AG04449 (cell line): ENCODE results near the gene DYNC1H1.

Source experiments
- CTCF ChIA-PET: fragments of 350-600 bp; formaldehyde crosslinking; extraction: SDS; loops from one replicate; lab custom pipeline; 2021; ENCODE audit warnings: antibody characterized with exemption; lab: Yijun Ruan, JAX
- POLR2A ChIA-PET: fragments of 400-600, 350-600 bp; formaldehyde crosslinking; extraction: SDS; loops from one replicate; lab custom pipeline; 2020; ENCODE audit warnings: antibody characterized with exemption, inconsistent platforms; lab: Yijun Ruan, JAX
- DNase-seq: peaks from one replicate; pipeline ENCODE4 v3.0.0-alpha.2; 2010; ENCODE audit warnings: low read depth, low spot score
- H3K4me3 ChIP-seq: 2 replicates; pipeline ENCODE4 v1.5.1; 2011; ENCODE audit warnings: low read depth, mild to moderate bottlenecking, control low read depth, low read length
- CTCF ChIP-seq: IDR thresholded peaks from one replicate; pipeline ENCODE4 v1.5.1; 2011; ENCODE audit warnings: mild to moderate bottlenecking, moderate library complexity, low read length, control low read depth, inconsistent platforms; ENCODE audit not compliant: insufficient read depth; ENCODE audit errors: missing control alignments

Gene DYNC1H1

GRCh38 chr14:102013669-102014200, 49.4 kb downstream of the DYNC1H1 start:
- TF ChIP-seq CTCF: no peak
- ChIA-PET POLR2A (no interaction called here), CTCF (no interaction called here)
- H3K4me3 ChIP-seq: no peak overlapping the region
- DNase-seq: no peak

GRCh38 chr14:102015045-102015685, 50.8 kb downstream of the DYNC1H1 start:
- ChIA-PET CTCF (interaction anchor here (0.9 kb wide), 1 partner anchor 54 kb away, joined by 3 read pairs; no protein-coding TSS in a partner anchor), POLR2A (no interaction called here)
- no peak for TF ChIP-seq CTCF
- DNase-seq: no peak
- H3K4me3 ChIP-seq: no peak overlapping the region

DNA sequence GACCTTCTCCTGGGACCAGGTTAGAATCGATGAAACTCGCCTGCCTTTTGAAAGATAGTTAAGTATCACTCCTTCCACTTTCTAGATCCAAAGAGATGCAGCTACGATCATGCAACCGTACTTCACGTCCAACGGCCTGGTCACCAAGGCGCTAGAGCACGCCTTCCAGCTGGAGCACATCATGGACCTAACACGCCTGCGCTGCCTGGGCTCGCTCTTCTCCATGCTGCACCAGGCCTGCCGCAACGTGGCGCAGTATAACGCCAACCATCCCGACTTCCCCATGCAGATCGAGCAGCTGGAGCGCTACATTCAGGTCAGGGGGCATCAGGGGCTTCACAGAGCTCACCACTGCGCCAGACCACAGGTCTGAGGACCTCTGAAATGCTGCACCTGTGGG, 51.4 kb downstream of the DYNC1H1 start:
- ChIA-PET POLR2A (interaction anchor here (0.8 kb wide), 1 partner anchor 13 kb away, joined by 3 read pairs; no protein-coding TSS in a partner anchor), CTCF (interaction anchor here (0.9 kb wide), 1 partner anchor 54 kb away, joined by 3 read pairs; no protein-coding TSS in a partner anchor)
- TF ChIP-seq CTCF: no peak
- no peak for DNase-seq
- H3K4me3 ChIP-seq: no peak overlapping the region

- TF ChIP-seq CTCF: no peak
- ChIA-PET POLR2A (interaction anchor here (0.8 kb wide), 1 partner anchor 13 kb away, joined by 3 read pairs; no protein-coding TSS in a partner anchor), CTCF (no interaction called here)
- no peak overlapping the region for H3K4me3 ChIP-seq
- DNase-seq: no peak
Observed at GRCh38 chr14:102016420-102017090, 52.2 kb downstream of the DYNC1H1 start.

- no peak for DNase-seq
- TF ChIP-seq CTCF: no peak
- POLR2A ChIA-PET: no interaction called here
- CTCF ChIA-PET: interaction anchor here (1.4 kb wide), 1 partner anchor 57 kb away, joined by 3 read pairs; no protein-coding TSS in a partner anchor
- no peak overlapping the region for H3K4me3 ChIP-seq
Observed at GRCh38 chr14:102018251-102018650, 53.9 kb downstream of the DYNC1H1 start.

DNA sequence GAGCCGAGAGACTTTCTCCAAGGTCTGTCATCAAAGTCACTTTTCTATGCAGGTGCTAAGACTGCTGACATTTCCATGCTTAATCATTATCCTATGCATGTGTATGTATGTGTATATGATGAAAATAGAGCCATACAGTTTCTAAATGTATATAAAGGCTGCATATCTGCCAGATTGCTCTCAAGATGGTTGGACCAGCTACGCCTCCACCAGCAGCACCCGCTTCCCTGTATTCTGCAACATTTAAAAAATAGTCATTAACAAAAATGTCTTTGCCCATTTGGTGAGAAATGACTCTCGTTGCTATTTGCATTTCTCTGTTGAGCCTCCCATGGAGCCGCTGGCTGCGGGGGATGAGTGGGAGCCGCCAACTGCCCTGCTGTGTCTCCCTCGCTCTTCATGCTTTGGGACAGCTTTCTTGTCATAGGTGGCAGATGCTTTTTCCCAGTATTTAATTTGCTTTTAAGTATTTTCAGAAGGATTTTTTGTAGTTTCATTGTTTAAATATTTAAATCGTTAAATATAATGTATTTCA, 54.7 kb downstream of the DYNC1H1 start:
- H3K4me3 ChIP-seq: no peak overlapping the region
- no peak for TF ChIP-seq CTCF
- ChIA-PET CTCF (interaction anchor here (1.3 to 1.8 kb wide), 2 partner anchors 10 to 77 kb away, joined by 3 to 5 read pairs; no protein-coding TSS in a partner anchor), POLR2A (interaction anchor here (1.7 kb wide), 1 partner anchor 9 kb away, joined by 4 read pairs; no protein-coding TSS in a partner anchor)
- DNase-seq: no peak
